Germinal center (tissue), 1 donor: Measurements from ENCODE around the gene MYADML2.
"Not testable (repeated sequence)": the region's sequence is repeated elsewhere in the genome, so short reads cannot be mapped to it uniquely, and the experiment has no call there.

ENCODE experiments used
- DNase-seq: peaks from one replicate; pipeline ENCODE4 v3.0.0; 2012; ENCODE audit warnings: mixed read lengths, low spot score

The MYADML2 gene, protein sequence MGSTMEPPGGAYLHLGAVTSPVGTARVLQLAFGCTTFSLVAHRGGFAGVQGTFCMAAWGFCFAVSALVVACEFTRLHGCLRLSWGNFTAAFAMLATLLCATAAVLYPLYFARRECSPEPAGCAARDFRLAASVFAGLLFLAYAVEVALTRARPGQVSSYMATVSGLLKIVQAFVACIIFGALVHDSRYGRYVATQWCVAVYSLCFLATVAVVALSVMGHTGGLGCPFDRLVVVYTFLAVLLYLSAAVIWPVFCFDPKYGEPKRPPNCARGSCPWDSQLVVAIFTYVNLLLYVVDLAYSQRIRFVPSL

DNA sequence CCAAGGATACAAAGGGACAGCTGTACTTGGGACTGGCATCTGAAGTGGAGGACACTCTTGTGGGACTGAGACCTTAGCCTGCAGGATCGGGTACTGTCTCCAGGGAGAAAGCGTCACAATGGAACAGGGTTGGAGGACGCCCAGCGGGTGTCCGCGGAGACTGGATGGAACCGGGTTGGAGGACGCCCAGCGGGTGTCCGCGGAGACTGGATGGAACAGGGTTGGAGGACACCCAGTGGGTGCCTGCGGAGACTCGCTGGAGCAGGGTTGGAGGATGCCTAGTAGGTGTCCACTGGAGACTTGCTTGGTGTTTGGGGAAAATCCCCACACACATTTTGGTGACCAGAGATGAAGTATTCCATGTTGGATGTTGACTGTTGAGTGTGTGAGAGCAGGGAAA lies at the start of gene MYADML2:
Gene MYADML2, minus strand, starts transcription at position 45 of the 400 bp plus-strand sequence. CDS start 5,492 bp downstream, outside the sequence.
- DNase-seq = no peak

- DNase-seq = no peak
Observed at GRCh38 chr17:81996232-81996756, 49.3 kb upstream of the MYADML2 start.

DNA sequence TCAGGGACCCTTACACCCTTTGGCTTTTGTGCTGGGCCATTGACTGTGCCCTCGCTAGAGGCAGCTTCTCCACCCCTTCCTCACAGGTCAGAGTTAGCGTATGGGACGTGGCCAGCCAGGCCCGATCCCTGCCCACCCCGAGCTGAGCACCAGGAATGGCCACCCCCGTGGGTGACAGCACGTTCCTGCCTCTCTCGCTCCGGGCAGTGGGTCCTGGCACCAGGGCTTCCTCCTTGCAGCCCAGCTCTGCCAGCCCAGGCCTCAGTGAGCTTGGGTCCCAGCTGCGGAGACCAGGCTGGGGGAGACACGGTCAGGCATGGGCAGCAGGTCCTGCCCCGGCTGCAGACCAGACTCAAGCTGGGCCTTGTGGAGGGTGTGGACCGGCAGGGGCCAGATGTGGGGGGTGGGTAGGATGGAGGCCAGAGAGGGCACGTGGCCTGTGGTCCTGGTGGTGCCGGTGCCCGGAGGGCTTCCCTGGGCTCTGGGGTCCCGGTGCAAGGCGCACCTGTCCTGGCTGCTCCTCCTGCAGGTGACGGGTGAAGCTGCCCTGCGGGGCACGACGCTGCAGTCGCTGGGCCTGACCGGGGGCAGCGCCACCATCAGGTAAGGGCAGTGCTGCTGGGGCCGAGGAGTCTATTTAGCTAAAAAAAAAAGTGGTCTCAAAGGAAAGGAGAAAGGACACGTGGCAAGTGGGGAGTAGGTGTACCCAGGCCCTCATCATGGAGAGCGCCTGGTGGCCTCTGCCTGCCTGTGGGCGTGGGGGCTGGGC lies 48.6 kb upstream of the MYADML2 start:
- DNase-seq = no peak

DNA sequence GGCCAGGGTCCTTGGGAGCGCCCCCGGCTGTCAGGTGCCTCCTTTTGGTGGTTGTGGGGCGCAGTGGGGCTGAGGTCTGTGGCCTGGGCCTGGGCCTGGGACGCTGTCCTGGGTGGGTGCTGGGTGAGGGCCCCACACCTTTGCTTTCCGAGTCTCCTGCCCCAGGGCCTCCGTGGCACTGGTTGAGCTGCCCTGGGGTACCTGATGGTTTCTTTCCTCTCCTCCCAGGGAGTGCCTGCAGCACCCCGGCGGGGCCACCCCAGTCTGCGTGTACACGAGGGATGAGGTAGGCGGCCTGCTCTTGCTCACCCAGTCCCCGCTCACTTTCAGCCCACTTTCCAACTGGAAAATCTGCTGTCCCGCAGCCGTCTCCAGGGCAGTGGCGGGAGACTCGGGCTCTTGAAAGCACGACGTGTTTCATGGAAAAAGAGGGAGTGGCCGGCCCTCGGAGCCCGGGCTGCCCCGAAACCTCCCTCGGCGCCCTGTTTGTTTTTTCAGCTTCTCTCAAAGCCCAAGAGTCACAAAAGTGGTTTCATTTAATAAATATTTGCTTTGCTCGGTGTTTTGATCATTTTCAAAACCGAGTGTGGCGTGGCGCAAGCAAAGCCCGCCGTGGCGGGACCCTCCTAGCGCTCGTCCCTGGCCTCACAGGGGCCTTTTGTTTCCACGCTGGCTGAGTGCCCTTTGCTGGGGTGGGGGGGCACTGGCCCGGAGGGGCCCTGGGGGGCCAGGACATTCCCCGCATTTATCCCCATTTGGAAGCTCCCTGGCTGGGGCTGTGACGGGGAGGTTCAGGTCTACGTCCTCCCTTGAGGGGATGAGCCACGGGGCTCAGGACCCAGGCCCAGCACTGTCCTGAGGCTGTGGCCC lies 47.8 kb upstream of the MYADML2 start:
- no peak for DNase-seq

GRCh38 chr17:81993729-81994592 lies 46.9 kb upstream of the MYADML2 start:
- no peak for DNase-seq

DNA sequence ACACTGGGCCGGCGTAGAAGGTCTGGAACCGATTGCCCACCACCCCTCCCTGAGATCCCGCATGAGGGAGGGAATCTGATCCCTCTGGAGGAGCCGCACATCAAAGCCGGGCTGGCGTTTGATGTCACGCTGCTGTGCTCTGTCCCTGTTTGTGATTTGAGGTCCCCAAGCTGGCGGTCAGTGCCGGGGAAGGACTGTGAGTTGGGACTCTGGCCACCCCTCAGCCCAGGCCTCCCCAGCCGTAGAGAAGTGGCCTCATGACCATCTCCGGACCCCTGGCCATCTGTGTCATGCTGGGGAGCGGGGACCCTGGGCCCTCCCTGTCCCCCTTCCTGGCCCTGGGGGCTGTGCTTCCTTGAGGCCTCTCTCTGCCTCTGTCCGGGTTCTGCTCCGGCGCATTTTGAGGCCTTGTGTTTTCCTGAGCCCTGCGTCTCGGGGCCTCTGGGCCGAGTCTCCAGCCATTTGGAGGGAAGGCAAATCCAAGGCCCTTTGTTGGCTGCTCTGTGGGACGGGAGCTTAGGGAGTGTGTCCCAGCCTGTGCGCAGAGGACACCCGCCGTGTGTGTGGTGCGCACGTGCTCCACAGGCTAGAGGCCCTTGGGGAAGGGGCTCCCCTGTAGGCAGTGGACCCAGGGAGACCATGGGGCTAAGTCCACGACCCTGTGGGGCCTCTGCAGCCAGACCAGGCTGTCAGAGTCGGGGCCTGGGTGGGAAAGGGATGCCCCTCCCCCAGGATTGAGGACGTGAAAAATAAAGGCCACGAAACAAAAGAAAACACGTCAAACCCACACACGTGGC lies 45.5 kb upstream of the MYADML2 start:
- DNase-seq = no peak

GRCh38 chr17:81991684-81992305 lies 44.8 kb upstream of the MYADML2 start:
- DNase-seq = no peak

- no peak for DNase-seq
Observed at GRCh38 chr17:81990836-81991683, 44.0 kb upstream of the MYADML2 start.

DNA sequence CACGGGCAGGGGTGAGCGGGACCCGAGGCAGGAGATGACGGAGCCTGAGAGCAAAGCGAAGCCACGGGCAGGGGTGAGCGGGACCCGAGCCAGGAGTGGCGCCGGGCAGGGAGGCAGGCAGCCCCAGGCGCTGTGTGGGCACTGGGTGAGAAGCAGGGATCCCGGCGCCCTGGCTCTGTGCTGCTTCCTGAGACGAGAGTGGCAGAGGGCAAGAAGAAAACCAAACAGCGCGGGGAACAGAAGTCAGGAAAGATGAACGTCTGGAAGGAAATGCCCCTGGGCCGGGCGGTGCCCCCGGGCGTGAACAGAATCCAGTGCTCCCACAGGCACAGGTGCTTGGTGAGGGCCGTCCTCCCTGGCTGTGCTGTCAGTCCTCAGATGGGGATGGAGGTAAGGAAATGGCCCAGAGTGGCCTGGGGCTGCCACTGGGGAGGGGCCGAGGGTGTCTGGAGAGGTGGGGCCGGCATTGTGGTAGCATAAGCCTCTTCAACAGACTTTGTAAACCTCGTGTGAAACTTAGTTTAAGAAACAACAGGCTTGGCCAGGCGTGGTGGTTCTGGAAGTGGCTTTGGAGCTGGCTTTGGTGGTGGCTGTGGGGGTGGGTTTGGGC lies 40.2 kb upstream of the MYADML2 start:
- no peak for DNase-seq

GRCh38 chr17:81986606-81987005 lies 39.6 kb upstream of the MYADML2 start:
- DNase-seq = no peak

DNA sequence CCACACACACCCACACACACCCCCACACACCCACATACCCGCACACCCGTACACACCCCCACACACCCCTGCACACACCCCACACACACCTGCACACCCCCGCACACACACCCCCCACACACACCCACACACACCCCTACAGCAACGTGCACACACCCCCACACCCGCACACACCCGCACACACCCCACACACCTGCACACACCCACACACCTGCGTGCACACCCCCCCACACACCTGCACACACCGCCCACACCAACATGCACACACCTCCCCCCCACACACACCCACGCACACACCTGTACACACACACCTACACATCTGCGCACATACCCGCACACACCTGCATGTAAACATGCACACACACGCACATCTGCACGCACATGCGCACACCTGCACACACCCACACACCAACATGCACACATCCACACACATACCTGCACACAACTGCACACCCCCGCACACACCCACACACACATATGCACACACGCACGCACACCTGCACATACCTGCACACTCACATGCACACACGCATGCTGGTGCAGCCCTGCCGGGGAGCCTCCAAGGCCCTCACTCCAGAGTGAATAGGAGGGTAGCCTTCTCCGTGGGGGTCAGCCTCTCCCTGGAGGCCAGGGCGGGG lies 37.9 kb upstream of the MYADML2 start:
- DNase-seq = no peak

DNA sequence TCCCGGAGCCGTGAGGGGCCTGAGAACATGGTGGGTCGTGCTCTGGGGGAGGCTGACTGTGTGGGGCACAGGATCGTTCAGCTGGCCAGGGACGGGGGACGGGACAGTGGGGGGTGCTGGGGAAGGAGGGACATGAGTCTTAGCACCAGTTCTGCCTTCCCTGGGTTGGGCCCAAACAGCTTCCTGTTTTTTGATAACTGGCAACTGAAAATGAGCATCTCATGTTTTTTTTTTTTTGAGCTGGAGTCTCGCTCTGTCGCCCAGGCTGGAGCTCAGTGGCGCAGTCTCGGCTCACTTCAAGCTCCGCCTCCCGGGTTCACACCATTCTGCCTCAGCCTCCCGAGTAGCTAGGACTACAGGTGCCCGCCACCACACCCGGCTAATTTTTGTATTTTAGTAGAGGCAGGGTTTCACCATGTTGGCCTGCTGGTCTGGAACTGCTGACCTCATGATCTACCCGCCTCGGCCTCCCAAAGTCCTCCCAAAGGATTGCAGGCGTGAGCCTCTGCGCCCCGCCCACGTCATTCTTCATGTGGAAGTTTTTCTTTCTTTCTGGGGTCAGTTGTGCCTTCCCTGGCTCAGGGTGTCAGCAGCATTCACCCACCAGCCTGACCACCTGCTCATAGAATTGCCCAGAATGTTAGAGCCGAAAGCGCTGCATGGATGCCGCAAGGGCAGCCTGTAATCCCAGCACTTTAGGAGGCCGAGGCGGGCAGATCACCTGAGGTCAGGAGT lies 36.8 kb upstream of the MYADML2 start:
- no peak for DNase-seq

DNA sequence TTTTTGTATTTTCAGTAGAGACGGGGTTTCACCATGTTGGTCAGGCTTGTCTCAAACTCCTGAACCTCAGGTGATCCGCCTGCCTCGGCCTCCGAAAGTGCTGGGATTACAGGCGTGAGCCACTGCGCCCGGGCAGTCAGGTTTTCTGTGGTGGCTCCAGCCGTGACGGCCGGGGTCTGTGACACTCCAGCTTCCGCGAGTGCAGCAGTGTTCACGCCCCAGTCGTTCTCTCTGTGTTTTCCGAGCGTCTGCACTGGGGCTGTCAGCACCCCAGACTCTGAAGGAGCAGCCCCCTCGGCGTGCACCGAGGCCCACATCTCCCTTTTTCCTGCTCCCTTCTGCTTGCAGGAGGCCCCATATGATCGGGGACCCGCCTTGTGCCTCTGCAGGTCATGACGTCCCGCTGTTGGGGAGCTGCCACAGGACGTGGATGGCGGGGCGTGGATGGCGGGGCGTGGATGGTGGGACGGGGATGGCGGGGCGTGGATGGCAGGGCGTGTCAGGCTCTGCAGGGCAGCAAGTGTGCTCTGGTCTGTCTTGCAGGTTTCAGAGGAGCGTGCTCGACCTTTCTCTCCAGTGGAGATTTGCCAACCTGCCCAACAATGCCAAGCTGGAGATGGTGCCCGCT lies 36.1 kb upstream of the MYADML2 start:
- DNase-seq = no peak

GRCh38 chr17:81981511-81981910 lies 34.5 kb upstream of the MYADML2 start:
- DNase-seq = not testable (repeated sequence)

GRCh38 chr17:81980707-81981343 lies 33.8 kb upstream of the MYADML2 start:
- DNase-seq = no peak

DNA sequence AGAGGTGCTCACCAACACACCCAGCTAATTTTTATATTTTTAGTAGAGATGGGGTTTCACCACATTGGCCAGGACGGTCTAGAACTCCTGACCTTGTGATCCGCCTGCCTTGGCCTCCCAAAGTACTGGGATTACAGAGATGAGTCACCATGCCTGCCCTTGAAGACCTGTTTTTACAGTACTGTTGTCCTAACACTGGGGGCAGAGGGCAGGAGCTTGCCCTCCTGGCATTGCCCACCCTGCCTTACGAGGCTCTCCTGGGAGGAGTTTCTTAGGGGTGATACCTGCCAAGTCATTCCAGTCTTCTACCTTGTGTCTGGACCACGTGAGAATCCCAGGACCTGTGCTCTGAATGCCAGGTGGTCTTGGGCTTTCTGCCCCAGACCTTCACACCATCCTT lies 33.1 kb upstream of the MYADML2 start:
- no peak for DNase-seq
